ENCODE data around the gene ABCD4.

ABCD4 gene

DNA sequence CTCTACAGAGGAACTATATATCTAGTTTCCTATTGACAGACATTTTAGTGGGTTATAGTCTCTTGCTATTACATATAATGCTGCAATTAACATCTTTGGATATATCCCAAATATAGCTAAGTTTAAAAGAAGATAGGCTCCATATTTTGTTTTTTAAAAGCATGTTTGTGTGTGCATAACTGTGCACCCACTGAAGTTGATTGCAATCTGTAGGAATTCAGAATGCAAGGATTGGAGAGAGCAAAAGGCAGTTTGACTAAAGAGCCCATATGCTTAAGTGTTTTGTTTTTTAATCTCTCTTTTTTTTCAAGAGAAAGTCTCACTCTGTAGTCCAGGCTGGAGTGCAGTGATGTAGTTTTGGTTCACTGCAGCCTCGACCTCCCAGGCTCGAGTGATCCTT, 9.4 kb upstream of the ABCD4 start:
- Histone ChIP-seq H3K4me2 (ENCODE audit: low read length) (no peak overlapping the region), H3K9me3 (ENCODE audit: low read length) (no peaks in the 10 kb centered on the region), H3F3A (ENCODE audit: insufficient read depth, low read length) (no peaks in the 10 kb centered on the region), H3K9me2 (ENCODE audit: low read depth, low read length) (no peaks in the 10 kb centered on the region), H4K20me1 (ENCODE audit: insufficient read depth, low read length) (no peaks in the 10 kb centered on the region), H3K27ac (ENCODE audit: low read depth, low read length, poor library complexity, severe bottlenecking) (no peak overlapping the region), H3K4me1 (ENCODE audit: insufficient read depth, low read length, severe bottlenecking) (no peaks in the 10 kb centered on the region), H3K27me3 (ENCODE audit: insufficient read depth, low read length) (no peaks in the 10 kb centered on the region), H2AFZ (ENCODE audit: low read length) (no peak overlapping the region), H3K36me3 (ENCODE audit: insufficient read depth, low read length) (no peaks in the 10 kb centered on the region), H3K4me3 (ENCODE audit: low read depth, low read length, poor library complexity, severe bottlenecking) (no peak overlapping the region), H3K9ac (ENCODE audit: low read length) (no peak overlapping the region), H3K79me2 (ENCODE audit: insufficient read depth, low read length) (no peaks in the 10 kb centered on the region)
- TF ChIP-seq EZH2 (IDR thresholded peaks at IDR 0.05; ENCODE audit: borderline replicate concordance, low read length), result no peak
- no peak for TF ChIP-seq CTCF (IDR thresholded peaks at IDR 0.05; ENCODE audit: low read length)

GRCh38 chr14:74309125-74310022, 6.6 kb upstream of the ABCD4 start:
- Histone ChIP-seq H3K9me2 (ENCODE audit: low read depth, low read length) (no peaks in the 10 kb centered on the region), H4K20me1 (ENCODE audit: insufficient read depth, low read length) (no peaks in the 10 kb centered on the region), H3K36me3 (ENCODE audit: insufficient read depth, low read length) (no peaks in the 10 kb centered on the region), H2AFZ (ENCODE audit: low read length) (no peak overlapping the region), H3K4me2 (ENCODE audit: low read length) (no peak overlapping the region), H3K79me2 (ENCODE audit: insufficient read depth, low read length) (no peaks in the 10 kb centered on the region), H3K27ac (ENCODE audit: low read depth, low read length, poor library complexity, severe bottlenecking) (no peak overlapping the region), H3K4me1 (ENCODE audit: insufficient read depth, low read length, severe bottlenecking) (no peaks in the 10 kb centered on the region), H3K4me3 (ENCODE audit: low read depth, low read length, poor library complexity, severe bottlenecking) (no peak overlapping the region), H3F3A (ENCODE audit: insufficient read depth, low read length) (no peaks in the 10 kb centered on the region), H3K9ac (ENCODE audit: low read length) (no peak overlapping the region), H3K27me3 (ENCODE audit: insufficient read depth, low read length) (no peaks in the 10 kb centered on the region), H3K9me3 (ENCODE audit: low read length) (no peaks in the 10 kb centered on the region)
- TF ChIP-seq EZH2 (IDR thresholded peaks at IDR 0.05; ENCODE audit: borderline replicate concordance, low read length), result no peak
- TF ChIP-seq CTCF (IDR thresholded peaks at IDR 0.05; ENCODE audit: low read length), result no peak

GRCh38 chr14:74308695-74309094, 6.0 kb upstream of the ABCD4 start:
- no peak overlapping the region for H3K4me2 ChIP-seq (ENCODE audit: low read length)
- TF ChIP-seq EZH2 (IDR thresholded peaks at IDR 0.05; ENCODE audit: borderline replicate concordance, low read length) (no peak), CTCF (IDR thresholded peaks at IDR 0.05; ENCODE audit: low read length) (no peak)
- no peaks in the 10 kb centered on the region for H3K4me1 ChIP-seq (ENCODE audit: insufficient read depth, low read length, severe bottlenecking)
- H3K27me3 ChIP-seq (ENCODE audit: insufficient read depth, low read length), result no peaks in the 10 kb centered on the region
- no peaks in the 10 kb centered on the region for H3K9me3 ChIP-seq (ENCODE audit: low read length)
- no peak overlapping the region for H3K4me3 ChIP-seq (ENCODE audit: low read depth, low read length, poor library complexity, severe bottlenecking)
- no peaks in the 10 kb centered on the region for H3K79me2 ChIP-seq (ENCODE audit: insufficient read depth, low read length)
- H4K20me1 ChIP-seq (ENCODE audit: insufficient read depth, low read length), result no peaks in the 10 kb centered on the region
- no peaks in the 10 kb centered on the region for H3F3A ChIP-seq (ENCODE audit: insufficient read depth, low read length)
- no peak overlapping the region for H3K27ac ChIP-seq (ENCODE audit: low read depth, low read length, poor library complexity, severe bottlenecking)
- no peak overlapping the region for H2AFZ ChIP-seq (ENCODE audit: low read length)
- H3K9me2 ChIP-seq (ENCODE audit: low read depth, low read length), result no peaks in the 10 kb centered on the region
- H3K36me3 ChIP-seq (ENCODE audit: insufficient read depth, low read length), result no peaks in the 10 kb centered on the region
- H3K9ac ChIP-seq (ENCODE audit: low read length), result no peak overlapping the region

All from OCI-LY1 (cell line).